ENCODE data around the gene FAM174A.

FAM174A gene

GRCh38 chr5:100535060-100536005 lies at the start of gene FAM174A:
TSS of gene FAM174A (plus strand) at chr5:100535374. CDS start at chr5:100535531, 157 bp downstream.
- DNase-seq, result peak; percentile 97

- no peak for DNase-seq
Measured at GRCh38 chr5:100493996-100494395, 41.2 kb upstream of the FAM174A start.

GRCh38 chr5:100496296-100496695 lies 38.9 kb upstream of the FAM174A start:
- no peak for DNase-seq

- no peak for DNase-seq
Measured at GRCh38 chr5:100502684-100503083, 32.5 kb upstream of the FAM174A start.

GRCh38 chr5:100505984-100506670 lies 29.0 kb upstream of the FAM174A start:
- DNase-seq, result peak; percentile 81

GRCh38 chr5:100516285-100516684 lies 18.9 kb upstream of the FAM174A start:
- no peak for DNase-seq

- no peak for DNase-seq
Measured at GRCh38 chr5:100517301-100517974, 17.7 kb upstream of the FAM174A start.

GRCh38 chr5:100518377-100518776 lies 16.8 kb upstream of the FAM174A start:
- no peak for DNase-seq

GRCh38 chr5:100519075-100519474 lies 16.1 kb upstream of the FAM174A start:
- DNase-seq, result no peak

- no peak for DNase-seq
Measured at GRCh38 chr5:100520348-100520747, 14.8 kb upstream of the FAM174A start.

GRCh38 chr5:100537946-100538345 lies 2.8 kb downstream of the FAM174A start:
- no peak for DNase-seq

GRCh38 chr5:100539519-100539918 lies 4.3 kb downstream of the FAM174A start:
- no peak for DNase-seq

GRCh38 chr5:100542086-100542485 lies 6.9 kb downstream of the FAM174A start:
- no peak for DNase-seq

GRCh38 chr5:100546001-100546400 lies 10.8 kb downstream of the FAM174A start:
- DNase-seq, result no peak

- peak; percentile 23 for DNase-seq
Measured at GRCh38 chr5:100550531-100551051, 15.4 kb downstream of the FAM174A start.

GRCh38 chr5:100551183-100551582 lies 16.0 kb downstream of the FAM174A start:
- DNase-seq, result no peak

- peak; percentile 29 for DNase-seq
Measured at GRCh38 chr5:100553209-100553608, 18.0 kb downstream of the FAM174A start.

- DNase-seq, result no peak
Measured at GRCh38 chr5:100560860-100561259, 25.7 kb downstream of the FAM174A start.

- DNase-seq, result no peak
Measured at GRCh38 chr5:100562821-100563220, 27.6 kb downstream of the FAM174A start.

- no peak for DNase-seq
Measured at GRCh38 chr5:100566382-100567141, 31.4 kb downstream of the FAM174A start.

GRCh38 chr5:100574716-100575115 lies 39.5 kb downstream of the FAM174A start:
- DNase-seq, result no peak

- DNase-seq, result no peak
Measured at GRCh38 chr5:100575815-100576214, 40.6 kb downstream of the FAM174A start.

Measured in fibroblast of upper back skin (primary cell).